GM23338 (cell line): ENCODE measurements around the gene CAPZB. TPM values are rescaled to one million over a fixed set of nuclear protein-coding genes. Genes with fewer than 3 reads are reported as not detected.

Experiments used
- ATAC-seq: fragments of 200-7000 bp; cut with Tn5 transposase; 3 replicates; pipeline ENCODE4 v1.9.1; 2020
- DNase-seq: peaks from one replicate; pipeline ENCODE4 v3.0.0-alpha.2; 2015; ENCODE audit warnings: low spot score
- H2AFZ ChIP-seq: fragments of 200-600 bp; sonication (generic); 2 replicates; pipeline ENCODE4 v1.8.0; 2016; ENCODE audit warnings: antibody characterized with exemption, mild to moderate bottlenecking, moderate library complexity
- H3F3A ChIP-seq: fragments of 200-600 bp; sonication (generic); replicated peaks from 2 replicates; pipeline ENCODE4 v1.8.0; 2017; ENCODE audit warnings: antibody characterized with exemption, mixed run types, low read depth
- H3K27ac ChIP-seq: fragments of 200-600 bp; sonication (generic); 2 replicates; pipeline ENCODE4 v1.6.1; 2016; ENCODE audit warnings: low read depth
- H3K27me3 ChIP-seq: fragments of 200-600 bp; sonication (generic); 2 replicates; pipeline ENCODE4 v1.8.0; 2016; ENCODE audit warnings: mild to moderate bottlenecking, mixed run types, moderate library complexity; ENCODE audit not compliant: insufficient read depth
- H3K36me3 ChIP-seq: fragments of 200-600 bp; sonication (generic); 2 replicates; pipeline ENCODE4 v1.8.0; 2016; ENCODE audit warnings: mild to moderate bottlenecking; ENCODE audit not compliant: insufficient read depth
- H3K4me1 ChIP-seq: fragments of 200-600 bp; sonication (generic); 2 replicates; pipeline ENCODE4 v1.8.0; 2016; ENCODE audit warnings: mild to moderate bottlenecking, moderate library complexity; ENCODE audit not compliant: insufficient read depth
- H3K4me2 ChIP-seq: fragments of 200-600 bp; sonication (generic); 2 replicates; pipeline ENCODE4 v1.7.1; 2017; ENCODE audit warnings: mixed run types
- H3K4me3 ChIP-seq: fragments of 200-600 bp; sonication (generic); 2 replicates; pipeline ENCODE4 v1.6.1; 2016; ENCODE audit warnings: mixed run types
- H3K79me2 ChIP-seq: fragments of 200-600 bp; sonication (generic); replicated peaks from 2 replicates; pipeline ENCODE4 v1.8.0; 2017; ENCODE audit warnings: mild to moderate bottlenecking; ENCODE audit not compliant: insufficient read depth
- H3K9me2 ChIP-seq: fragments of 200-600 bp; sonication (generic); 2 replicates; pipeline ENCODE4 v1.8.0; 2017; ENCODE audit not compliant: insufficient read depth
- H4K20me1 ChIP-seq: fragments of 200-600 bp; sonication (generic); replicated peaks from 2 replicates; pipeline ENCODE4 v1.8.0; 2017; ENCODE audit warnings: mild to moderate bottlenecking; ENCODE audit not compliant: insufficient read depth
- H3K27ac Mint-ChIP-seq: 2 replicates; pipeline ENCODE4 v1.8.0; 2020; ENCODE audit warnings: inconsistent platforms, mild to moderate bottlenecking, moderate library complexity, mixed read lengths
- H3K27me3 Mint-ChIP-seq: 3 replicates; pipeline ENCODE4 v1.8.0; 2022; ENCODE audit warnings: low read depth, mild to moderate bottlenecking, moderate library complexity, mixed read lengths, inconsistent platforms; ENCODE audit not compliant: insufficient read depth, poor library complexity
- H3K36me3 Mint-ChIP-seq: 3 replicates; pipeline ENCODE4 v1.8.0; 2021; ENCODE audit warnings: low read depth, mild to moderate bottlenecking, inconsistent platforms, moderate library complexity, mixed read lengths
- H3K4me1 Mint-ChIP-seq: 3 replicates; pipeline ENCODE4 v1.8.0; 2020; ENCODE audit warnings: mild to moderate bottlenecking, inconsistent platforms, mixed read lengths
- H3K4me3 Mint-ChIP-seq: 3 replicates; pipeline ENCODE4 v1.8.0; 2021; ENCODE audit warnings: moderate library complexity, mild to moderate bottlenecking, inconsistent platforms, mixed read lengths
- H3K9me3 Mint-ChIP-seq: 3 replicates; pipeline ENCODE4 v1.8.0; 2020; ENCODE audit warnings: moderate library complexity, mild to moderate bottlenecking, inconsistent platforms, mixed read lengths
- CREB1 ChIP-seq: fragments of 250-450 bp; sonication (Bioruptor Pico); IDR thresholded peaks from 2 replicates; pipeline ENCODE4 v1.5.0; 2020; ENCODE audit warnings: low read depth, mild to moderate bottlenecking, moderate library complexity
- EZH2 ChIP-seq: fragments of 200-600 bp; sonication (generic); IDR thresholded peaks from one replicate; pipeline ENCODE4 v1.8.0; 2017; ENCODE audit warnings: antibody characterized with exemption, mild to moderate bottlenecking, low read depth; ENCODE audit not compliant: unreplicated experiment
- EZH2phosphoT487 ChIP-seq: fragments of 200-600 bp; sonication (generic); IDR thresholded peaks from one replicate; pipeline ENCODE4 v1.8.1; 2018; ENCODE audit warnings: antibody characterized with exemption; ENCODE audit not compliant: unreplicated experiment
- JUNB ChIP-seq: IDR thresholded peaks from one replicate; pipeline ENCODE4 v1.6.1; 2016; ENCODE audit warnings: antibody characterized with exemption; ENCODE audit not compliant: unreplicated experiment
- NANOG ChIP-seq: IDR thresholded peaks from 2 replicates; pipeline ENCODE4 v1.6.1; 2016; ENCODE audit warnings: antibody characterized with exemption, borderline replicate concordance
- POLR2AphosphoS5 ChIP-seq: IDR thresholded peaks from 2 replicates; pipeline ENCODE4 v1.6.1; 2016; ENCODE audit warnings: antibody characterized with exemption, low read depth
- STAT1 ChIP-seq: IDR thresholded peaks from one replicate; pipeline ENCODE4 v1.6.1; 2016; ENCODE audit warnings: antibody characterized with exemption; ENCODE audit not compliant: unreplicated experiment
- ZNF114 ChIP-seq: fragments of 250-450 bp; sonication (Bioruptor Pico); IDR thresholded peaks from 2 replicates; pipeline ENCODE4 v1.5.0; 2020; ENCODE audit warnings: mild to moderate bottlenecking, moderate library complexity
- ZNF331 ChIP-seq: fragments of 250-450 bp; sonication (Bioruptor Pico); IDR thresholded peaks from 2 replicates; pipeline ENCODE4 v1.5.0; 2020; ENCODE audit warnings: low read depth, mild to moderate bottlenecking, moderate library complexity
- polyA plus RNA-seq: library from polyadenylated mRNA; unstranded; fragments of >200 nt; fragmentation: Nextera tagmentation; extraction: Ambion mirVana; gene quantifications from 2 replicates; pipeline ENCODE4 v1.2.1, GENCODE V29; 2016
- total RNA-seq: library from RNA; depleted of rRNA; stranded (reverse); fragments of >200 nt; shearing (Covaris generic); gene quantifications from 2 replicates; pipeline ENCODE4 v1.2.3, GENCODE V29; 2014
- TF ChIP-seq, protein P1 (sequence below): IDR thresholded peaks from one replicate; pipeline ENCODE4 v1.6.1; 2018; ENCODE audit warnings: antibody characterized with exemption; ENCODE audit not compliant: unreplicated experiment
- TF ChIP-seq, protein P2 (sequence below): IDR thresholded peaks from 2 replicates; pipeline ENCODE4 v1.6.1; 2016; ENCODE audit warnings: antibody characterized with exemption
- TF ChIP-seq, protein P3 (sequence below), 2 experiments: fragments of 200-600 bp in 1 of 2; sonication (generic) in 1 of 2; conservative IDR thresholded peaks; 2 replicates each; pipeline versions ENCODE4 v1.5.1 to v1.6.1; 2016 to 2017; ENCODE audit warnings: antibody characterized with exemption in 2 of 2, low read depth in 2 of 2, mild to moderate bottlenecking in 2 of 2, moderate library complexity in 1 of 2
- TF ChIP-seq, protein P4 (sequence below): fragments of 250-450 bp; sonication (Bioruptor Pico); IDR thresholded peaks from 2 replicates; pipeline ENCODE4 v1.5.0; 2020; ENCODE audit warnings: mild to moderate bottlenecking, moderate library complexity

The CAPZB gene
- total and polyA plus RNA-seq, 2 experiments from 2014 or later: 195 to 348 TPM

DNA sequence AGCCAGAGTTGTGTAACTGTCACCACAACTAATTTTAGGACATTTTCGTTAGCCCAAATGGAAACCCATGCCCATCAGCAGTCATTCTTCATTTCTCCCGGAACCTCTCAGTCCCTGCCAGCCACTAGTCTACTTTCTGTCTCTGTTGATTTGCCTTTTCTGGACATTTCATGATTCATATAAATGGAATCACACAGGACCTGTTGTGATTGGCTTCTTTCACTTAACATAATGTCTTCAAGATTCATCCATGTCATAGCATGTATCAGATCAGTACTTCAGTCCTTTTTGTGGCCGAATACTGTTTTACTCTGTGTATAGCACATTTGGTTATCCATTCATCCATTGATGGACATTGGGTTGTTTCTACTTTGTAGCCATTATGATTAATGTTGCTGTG is 166.1 kb downstream of the CAPZB start:
- Mint-ChIP-seq H3K27ac (no peak overlapping the region), H3K36me3 (peaks cover 22% of the 10 kb centered on the region), H3K4me3 (no peak overlapping the region), H3K27me3 (peaks cover 3% of the 10 kb centered on the region), H3K9me3 (no peaks in the 10 kb centered on the region), H3K4me1 (peaks cover 9% of the 10 kb centered on the region; the same call in 2 of the 3 replicates)
- TF ChIP-seq POLR2AphosphoS5: no peak
- no peak for TF ChIP-seq ZNF114 (CRISPR knock-in tag)
- TF ChIP-seq ZNF331 (CRISPR knock-in tag): no peak
- TF ChIP-seq EZH2phosphoT487: no peak
- TF ChIP-seq CREB1: no peak
- TF ChIP-seq NANOG: no peak
- no peak for TF ChIP-seq STAT1
- no peak for TF ChIP-seq EZH2
- TF ChIP-seq, protein P1, sequence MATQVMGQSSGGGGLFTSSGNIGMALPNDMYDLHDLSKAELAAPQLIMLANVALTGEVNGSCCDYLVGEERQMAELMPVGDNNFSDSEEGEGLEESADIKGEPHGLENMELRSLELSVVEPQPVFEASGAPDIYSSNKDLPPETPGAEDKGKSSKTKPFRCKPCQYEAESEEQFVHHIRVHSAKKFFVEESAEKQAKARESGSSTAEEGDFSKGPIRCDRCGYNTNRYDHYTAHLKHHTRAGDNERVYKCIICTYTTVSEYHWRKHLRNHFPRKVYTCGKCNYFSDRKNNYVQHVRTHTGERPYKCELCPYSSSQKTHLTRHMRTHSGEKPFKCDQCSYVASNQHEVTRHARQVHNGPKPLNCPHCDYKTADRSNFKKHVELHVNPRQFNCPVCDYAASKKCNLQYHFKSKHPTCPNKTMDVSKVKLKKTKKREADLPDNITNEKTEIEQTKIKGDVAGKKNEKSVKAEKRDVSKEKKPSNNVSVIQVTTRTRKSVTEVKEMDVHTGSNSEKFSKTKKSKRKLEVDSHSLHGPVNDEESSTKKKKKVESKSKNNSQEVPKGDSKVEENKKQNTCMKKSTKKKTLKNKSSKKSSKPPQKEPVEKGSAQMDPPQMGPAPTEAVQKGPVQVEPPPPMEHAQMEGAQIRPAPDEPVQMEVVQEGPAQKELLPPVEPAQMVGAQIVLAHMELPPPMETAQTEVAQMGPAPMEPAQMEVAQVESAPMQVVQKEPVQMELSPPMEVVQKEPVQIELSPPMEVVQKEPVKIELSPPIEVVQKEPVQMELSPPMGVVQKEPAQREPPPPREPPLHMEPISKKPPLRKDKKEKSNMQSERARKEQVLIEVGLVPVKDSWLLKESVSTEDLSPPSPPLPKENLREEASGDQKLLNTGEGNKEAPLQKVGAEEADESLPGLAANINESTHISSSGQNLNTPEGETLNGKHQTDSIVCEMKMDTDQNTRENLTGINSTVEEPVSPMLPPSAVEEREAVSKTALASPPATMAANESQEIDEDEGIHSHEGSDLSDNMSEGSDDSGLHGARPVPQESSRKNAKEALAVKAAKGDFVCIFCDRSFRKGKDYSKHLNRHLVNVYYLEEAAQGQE: no peak
- no peak for TF ChIP-seq JUNB
- TF ChIP-seq, protein P2, sequence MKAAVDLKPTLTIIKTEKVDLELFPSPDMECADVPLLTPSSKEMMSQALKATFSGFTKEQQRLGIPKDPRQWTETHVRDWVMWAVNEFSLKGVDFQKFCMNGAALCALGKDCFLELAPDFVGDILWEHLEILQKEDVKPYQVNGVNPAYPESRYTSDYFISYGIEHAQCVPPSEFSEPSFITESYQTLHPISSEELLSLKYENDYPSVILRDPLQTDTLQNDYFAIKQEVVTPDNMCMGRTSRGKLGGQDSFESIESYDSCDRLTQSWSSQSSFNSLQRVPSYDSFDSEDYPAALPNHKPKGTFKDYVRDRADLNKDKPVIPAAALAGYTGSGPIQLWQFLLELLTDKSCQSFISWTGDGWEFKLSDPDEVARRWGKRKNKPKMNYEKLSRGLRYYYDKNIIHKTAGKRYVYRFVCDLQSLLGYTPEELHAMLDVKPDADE: no peak
- TF ChIP-seq, protein P3, sequence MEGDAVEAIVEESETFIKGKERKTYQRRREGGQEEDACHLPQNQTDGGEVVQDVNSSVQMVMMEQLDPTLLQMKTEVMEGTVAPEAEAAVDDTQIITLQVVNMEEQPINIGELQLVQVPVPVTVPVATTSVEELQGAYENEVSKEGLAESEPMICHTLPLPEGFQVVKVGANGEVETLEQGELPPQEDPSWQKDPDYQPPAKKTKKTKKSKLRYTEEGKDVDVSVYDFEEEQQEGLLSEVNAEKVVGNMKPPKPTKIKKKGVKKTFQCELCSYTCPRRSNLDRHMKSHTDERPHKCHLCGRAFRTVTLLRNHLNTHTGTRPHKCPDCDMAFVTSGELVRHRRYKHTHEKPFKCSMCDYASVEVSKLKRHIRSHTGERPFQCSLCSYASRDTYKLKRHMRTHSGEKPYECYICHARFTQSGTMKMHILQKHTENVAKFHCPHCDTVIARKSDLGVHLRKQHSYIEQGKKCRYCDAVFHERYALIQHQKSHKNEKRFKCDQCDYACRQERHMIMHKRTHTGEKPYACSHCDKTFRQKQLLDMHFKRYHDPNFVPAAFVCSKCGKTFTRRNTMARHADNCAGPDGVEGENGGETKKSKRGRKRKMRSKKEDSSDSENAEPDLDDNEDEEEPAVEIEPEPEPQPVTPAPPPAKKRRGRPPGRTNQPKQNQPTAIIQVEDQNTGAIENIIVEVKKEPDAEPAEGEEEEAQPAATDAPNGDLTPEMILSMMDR (conservative IDR thresholded peaks at IDR 0.05; ENCODE audit: low read depth in 2 of 2): no peak
- TF ChIP-seq, protein P4, sequence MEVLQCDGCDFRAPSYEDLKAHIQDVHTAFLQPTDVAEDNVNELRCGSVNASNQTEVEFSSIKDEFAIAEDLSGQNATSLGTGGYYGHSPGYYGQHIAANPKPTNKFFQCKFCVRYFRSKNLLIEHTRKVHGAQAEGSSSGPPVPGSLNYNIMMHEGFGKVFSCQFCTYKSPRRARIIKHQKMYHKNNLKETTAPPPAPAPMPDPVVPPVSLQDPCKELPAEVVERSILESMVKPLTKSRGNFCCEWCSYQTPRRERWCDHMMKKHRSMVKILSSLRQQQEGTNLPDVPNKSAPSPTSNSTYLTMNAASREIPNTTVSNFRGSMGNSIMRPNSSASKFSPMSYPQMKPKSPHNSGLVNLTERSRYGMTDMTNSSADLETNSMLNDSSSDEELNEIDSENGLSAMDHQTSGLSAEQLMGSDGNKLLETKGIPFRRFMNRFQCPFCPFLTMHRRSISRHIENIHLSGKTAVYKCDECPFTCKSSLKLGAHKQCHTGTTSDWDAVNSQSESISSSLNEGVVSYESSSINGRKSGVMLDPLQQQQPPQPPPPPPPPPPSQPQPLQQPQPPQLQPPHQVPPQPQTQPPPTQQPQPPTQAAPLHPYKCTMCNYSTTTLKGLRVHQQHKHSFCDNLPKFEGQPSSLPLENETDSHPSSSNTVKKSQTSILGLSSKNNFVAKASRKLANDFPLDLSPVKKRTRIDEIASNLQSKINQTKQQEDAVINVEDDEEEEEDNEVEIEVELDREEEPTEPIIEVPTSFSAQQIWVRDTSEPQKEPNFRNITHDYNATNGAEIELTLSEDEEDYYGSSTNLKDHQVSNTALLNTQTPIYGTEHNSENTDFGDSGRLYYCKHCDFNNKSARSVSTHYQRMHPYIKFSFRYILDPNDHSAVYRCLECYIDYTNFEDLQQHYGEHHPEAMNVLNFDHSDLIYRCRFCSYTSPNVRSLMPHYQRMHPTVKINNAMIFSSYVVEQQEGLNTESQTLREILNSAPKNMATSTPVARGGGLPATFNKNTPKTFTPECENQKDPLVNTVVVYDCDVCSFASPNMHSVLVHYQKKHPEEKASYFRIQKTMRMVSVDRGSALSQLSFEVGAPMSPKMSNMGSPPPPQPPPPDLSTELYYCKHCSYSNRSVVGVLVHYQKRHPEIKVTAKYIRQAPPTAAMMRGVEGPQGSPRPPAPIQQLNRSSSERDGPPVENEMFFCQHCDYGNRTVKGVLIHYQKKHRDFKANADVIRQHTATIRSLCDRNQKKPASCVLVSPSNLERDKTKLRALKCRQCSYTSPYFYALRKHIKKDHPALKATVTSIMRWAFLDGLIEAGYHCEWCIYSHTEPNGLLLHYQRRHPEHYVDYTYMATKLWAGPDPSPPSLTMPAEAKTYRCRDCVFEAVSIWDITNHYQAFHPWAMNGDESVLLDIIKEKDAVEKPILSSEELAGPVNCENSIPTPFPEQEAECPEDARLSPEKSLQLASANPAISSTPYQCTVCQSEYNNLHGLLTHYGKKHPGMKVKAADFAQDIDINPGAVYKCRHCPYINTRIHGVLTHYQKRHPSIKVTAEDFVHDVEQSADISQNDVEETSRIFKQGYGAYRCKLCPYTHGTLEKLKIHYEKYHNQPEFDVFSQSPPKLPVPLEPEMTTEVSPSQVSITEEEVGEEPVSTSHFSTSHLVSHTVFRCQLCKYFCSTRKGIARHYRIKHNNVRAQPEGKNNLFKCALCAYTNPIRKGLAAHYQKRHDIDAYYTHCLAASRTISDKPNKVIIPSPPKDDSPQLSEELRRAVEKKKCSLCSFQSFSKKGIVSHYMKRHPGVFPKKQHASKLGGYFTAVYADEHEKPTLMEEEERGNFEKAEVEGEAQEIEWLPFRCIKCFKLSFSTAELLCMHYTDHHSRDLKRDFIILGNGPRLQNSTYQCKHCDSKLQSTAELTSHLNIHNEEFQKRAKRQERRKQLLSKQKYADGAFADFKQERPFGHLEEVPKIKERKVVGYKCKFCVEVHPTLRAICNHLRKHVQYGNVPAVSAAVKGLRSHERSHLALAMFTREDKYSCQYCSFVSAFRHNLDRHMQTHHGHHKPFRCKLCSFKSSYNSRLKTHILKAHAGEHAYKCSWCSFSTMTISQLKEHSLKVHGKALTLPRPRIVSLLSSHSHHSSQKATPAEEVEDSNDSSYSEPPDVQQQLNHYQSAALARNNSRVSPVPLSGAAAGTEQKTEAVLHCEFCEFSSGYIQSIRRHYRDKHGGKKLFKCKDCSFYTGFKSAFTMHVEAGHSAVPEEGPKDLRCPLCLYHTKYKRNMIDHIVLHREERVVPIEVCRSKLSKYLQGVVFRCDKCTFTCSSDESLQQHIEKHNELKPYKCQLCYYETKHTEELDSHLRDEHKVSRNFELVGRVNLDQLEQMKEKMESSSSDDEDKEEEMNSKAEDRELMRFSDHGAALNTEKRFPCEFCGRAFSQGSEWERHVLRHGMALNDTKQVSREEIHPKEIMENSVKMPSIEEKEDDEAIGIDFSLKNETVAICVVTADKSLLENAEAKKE (CRISPR knock-in tag): no peak
- Histone ChIP-seq H3K36me3 (no peaks in the 10 kb centered on the region; the same call in 1 of the 2 replicates), H4K20me1 (no peaks in the 10 kb centered on the region), H3F3A (no peaks in the 10 kb centered on the region), H3K4me3 (no peak overlapping the region), H3K79me2 (no peaks in the 10 kb centered on the region), H2AFZ (no peak overlapping the region), H3K27me3 (no peaks in the 10 kb centered on the region), H3K4me1 (no peaks in the 10 kb centered on the region), H3K4me2 (no peak overlapping the region), H3K9me2 (no peaks in the 10 kb centered on the region), H3K27ac (no peak overlapping the region)
- ATAC-seq: no peak
- DNase-seq: no peak
